ENCODE measurements around the gene DCP1B. TPM values are rescaled to one million over a fixed set of nuclear protein-coding genes. Genes with fewer than 3 reads are reported as not detected.

Gene DCP1B
- total RNA-seq, 3 donors from 2014 or later, result 12.2 to 20.8 (median 18.0) TPM

GRCh38 chr12:1994429-1995143, 9.7 kb downstream of the DCP1B start:
- intact Hi-C loops (cut with DNase I; ENCODE audit: low total_unique reads), result no loop called here
- no peak for DNase-seq (ENCODE audit: low spot score in 2 of 2)
- H3K4me3 ChIP-seq, result no peak overlapping the region
- H3K36me3 ChIP-seq, result peaks cover 5% of the 10 kb centered on the region
- TF ChIP-seq POLR2A (IDR thresholded peaks at IDR 0.05), result no peak
- no peak for TF ChIP-seq POLR2AphosphoS5 (IDR thresholded peaks at IDR 0.05)
- TF ChIP-seq CTCF (IDR thresholded peaks at IDR 0.05), result no peak
- H3K9me3 ChIP-seq, result no peaks in the 10 kb centered on the region
- H3K4me1 ChIP-seq, result no peaks in the 10 kb centered on the region
- no peak overlapping the region for H3K27ac ChIP-seq
- H3K27me3 ChIP-seq, result no peaks in the 10 kb centered on the region

- intact Hi-C loops (cut with DNase I; ENCODE audit: low total_unique reads), result no loop called here
- no peak for TF ChIP-seq POLR2A (IDR thresholded peaks at IDR 0.05)
- no peak for TF ChIP-seq POLR2AphosphoS5 (IDR thresholded peaks at IDR 0.05)
- no peak for TF ChIP-seq CTCF (IDR thresholded peaks at IDR 0.05)
- no peak overlapping the region for H3K27ac ChIP-seq
- H3K27me3 ChIP-seq, result no peaks in the 10 kb centered on the region
- no peak for DNase-seq (ENCODE audit: low spot score in 2 of 2)
- no peaks in the 10 kb centered on the region for H3K4me1 ChIP-seq
- peaks cover 5% of the 10 kb centered on the region for H3K36me3 ChIP-seq
- no peaks in the 10 kb centered on the region for H3K9me3 ChIP-seq
- no peak overlapping the region for H3K4me3 ChIP-seq
These were observed 10.3 kb downstream of the DCP1B start for GRCh38 chr12:1993871-1994371.

GRCh38 chr12:1993341-1993740, 10.9 kb downstream of the DCP1B start:
- H3K36me3 ChIP-seq, result peaks cover 5% of the 10 kb centered on the region
- H3K4me3 ChIP-seq, result no peak overlapping the region
- intact Hi-C loops (cut with DNase I; ENCODE audit: low total_unique reads), result no loop called here
- TF ChIP-seq POLR2AphosphoS5 (IDR thresholded peaks at IDR 0.05) (no peak), CTCF (IDR thresholded peaks at IDR 0.05) (no peak), POLR2A (IDR thresholded peaks at IDR 0.05) (no peak)
- no peak for DNase-seq (ENCODE audit: low spot score in 2 of 2)
- H3K27ac ChIP-seq, result no peak overlapping the region
- H3K9me3 ChIP-seq, result no peaks in the 10 kb centered on the region
- no peaks in the 10 kb centered on the region for H3K4me1 ChIP-seq
- H3K27me3 ChIP-seq, result no peaks in the 10 kb centered on the region

DNA sequence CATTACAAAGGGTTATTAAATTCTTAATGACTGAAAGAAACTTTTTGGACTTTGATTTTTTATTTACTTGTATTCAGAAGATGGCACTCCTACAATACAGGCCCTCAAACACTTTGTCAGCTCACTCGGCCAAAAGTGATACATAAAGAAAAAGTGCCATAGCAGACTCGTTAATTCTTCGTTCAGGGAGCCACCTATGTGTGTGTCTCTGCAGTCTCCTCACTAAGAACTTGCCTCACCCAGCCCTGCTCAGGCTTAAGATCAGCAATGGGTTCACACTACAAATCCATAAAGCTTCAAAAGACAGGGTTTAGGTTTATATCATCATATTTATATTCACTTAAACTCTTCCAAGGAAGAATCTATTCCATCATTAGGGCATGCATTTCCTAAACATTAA, 11.5 kb downstream of the DCP1B start:
- no peak for DNase-seq (ENCODE audit: low spot score in 2 of 2)
- intact Hi-C loops (cut with DNase I; ENCODE audit: low total_unique reads), result no loop called here
- Histone ChIP-seq H3K4me3 (no peak overlapping the region), H3K36me3 (peaks cover 7% of the 10 kb centered on the region), H3K27ac (no peak overlapping the region), H3K4me1 (no peaks in the 10 kb centered on the region), H3K27me3 (no peaks in the 10 kb centered on the region), H3K9me3 (no peaks in the 10 kb centered on the region)
- TF ChIP-seq CTCF (IDR thresholded peaks at IDR 0.05) (no peak), POLR2AphosphoS5 (IDR thresholded peaks at IDR 0.05) (no peak), POLR2A (IDR thresholded peaks at IDR 0.05) (no peak)

- intact Hi-C loops (cut with DNase I; ENCODE audit: low total_unique reads), result no loop called here
- Histone ChIP-seq H3K27me3 (no peaks in the 10 kb centered on the region), H3K36me3 (peaks cover 12% of the 10 kb centered on the region), H3K9me3 (peaks cover 0 to 14% of the 10 kb centered on the region in 2 donors), H3K4me3 (no peak overlapping the region), H3K4me1 (no peaks in the 10 kb centered on the region), H3K27ac (no peak overlapping the region)
- DNase-seq (ENCODE audit: low spot score in 2 of 2), result no peak
- no peak for TF ChIP-seq POLR2AphosphoS5 (IDR thresholded peaks at IDR 0.05)
- no peak for TF ChIP-seq CTCF (IDR thresholded peaks at IDR 0.05)
- TF ChIP-seq POLR2A (IDR thresholded peaks at IDR 0.05), result no peak
These were observed 15.1 kb downstream of the DCP1B start for GRCh38 chr12:1989111-1989510.

Measured in breast epithelium (tissue), 4 donors.